Heart right ventricle (tissue), 16 donors: ENCODE results near the gene SDSL. TPM values are rescaled to one million over a fixed set of nuclear protein-coding genes. Genes with fewer than 3 reads are reported as not detected.

Source experiments
- ATAC-seq, 8 donors: fragments of 200-7000 bp; cut with Tn5 transposase; one replicate each; pipeline ENCODE4 v1.9.1; 2020; ENCODE audit warnings: mild to moderate bottlenecking in 8 of 8, moderate library complexity in 8 of 8, moderate number of reproducible peaks in 1 of 8
- DNase-seq, 2 donors: peaks; one replicate each; pipeline ENCODE4 v3.0.0-alpha.2; 2020
- H3K27ac ChIP-seq, 10 donors: fragments of 200-600 bp; sonication (generic) in 2 of 10; one replicate each; pipeline versions ENCODE4 v1.5.0 to v1.8.0; 2020 to 2022; ENCODE audit warnings: mild to moderate bottlenecking in 3 of 10
- H3K27me3 ChIP-seq, 7 donors: fragments of 200-600 bp; one replicate each; pipeline ENCODE4 v1.8.0; 2021 to 2022; ENCODE audit warnings: mild to moderate bottlenecking in 2 of 7
- H3K36me3 ChIP-seq, 9 donors: fragments of 200-600 bp; sonication (generic) in 1 of 9; one replicate each; pipeline versions ENCODE4 v1.5.0 to v1.8.0; 2020 to 2022; ENCODE audit warnings: mild to moderate bottlenecking in 2 of 9
- H3K4me1 ChIP-seq, 9 donors: fragments of 200-600 bp; sonication (generic) in 1 of 9; one replicate each; pipeline versions ENCODE4 v1.5.0 to v1.8.0; 2020 to 2022; ENCODE audit warnings: mild to moderate bottlenecking in 4 of 9
- H3K4me3 ChIP-seq, 10 donors: fragments of 200-600 bp; sonication (generic) in 2 of 10; one replicate each; pipeline versions ENCODE4 v1.5.0 to v1.8.0; 2020 to 2022; ENCODE audit warnings: mild to moderate bottlenecking in 7 of 10, moderate library complexity in 2 of 10
- H3K9me3 ChIP-seq, 11 donors: fragments of 200-600 bp in 10 of 11; sonication (generic) in 2 of 11; one replicate each; pipeline versions ENCODE4 v1.5.0 to v1.8.0; 2013 to 2022; ENCODE audit warnings: mild to moderate bottlenecking in 2 of 11, control low read depth in 1 of 11, moderate library complexity in 1 of 11
- WGBS, 2 donors: extraction: QIAGEN DNeasy Blood & Tissue Kit; methylation state at CpG; one replicate each; pipeline ENCODE4 v1.1.7; 2013; ENCODE audit warnings: inconsistent platforms in 1 of 2; 5-methylcytosine and 5-hydroxymethylcytosine counted together
- intact Hi-C, 10 donors: fragments of 100-400 bp; cut with DNase I; formaldehyde crosslinking; loops; one replicate each; pipeline versions ENCODE4 v1.11.1 to v1.14.2; 2022
- polyA plus RNA-seq, 2 donors: library from polyadenylated mRNA; stranded (reverse); fragments of 200-250 nt; gene quantifications; one replicate each; pipeline ENCODE4 v1.2.3, GENCODE V29; 2013
- total RNA-seq, 10 donors: library from RNA; stranded (reverse); fragmentation: NEBNext Ultra II Directional in 3 of 10; extraction: Animal tissue kit (Norgen Biotek cat#: 25700) in 3 of 10; gene quantifications; one replicate each; pipeline versions ENCODE4 v1.2.1 to v1.2.4, GENCODE V29; 2021 to 2023
- TF ChIP-seq, protein P1 (sequence below), 9 donors: fragments of 200-600 bp; sonication (generic) in 2 of 9; IDR thresholded peaks; one replicate each; pipeline versions ENCODE4 v1.5.0 to v1.8.0; 2021 to 2022; ENCODE audit warnings: antibody characterized with exemption in 9 of 9, mild to moderate bottlenecking in 5 of 9, moderate library complexity in 1 of 9
- donor health status: Arrhythmogenic right ventricular cardiomyopathy.
- donor health status: ischemic (EF 13 %, LVEDD 7.1; RV severe dilation, severe dysfunction).
- donor health status: healthy with polysubstance abuse.
- donor health status: DM: no; HTN: yes; CAD: no.
- donor health status: DM: no; HTN: no; CAD: no.
- donor health status: ischemic (EF 25% LVEDD 6.9; RV normal size, moderate dysfunction).
- donor health status: ischemic (EF 25% LVEDD 5.7; RV mildly dilated, moderate dysfunction).
- donor health status: healthy.
- donor health status: DM: yes; HTN: yes; CAD: no.
- donor health status: Ischemic cardiomyopathy.
- donor health status: ischemic (EF 35%, LVEDD 5.7; RV mildly dilated, moderate dysfunction).
- donor health status: nonischemic (EF 11% LVEDD 7.7; RV severe dilation, severe dysfunction).
- donor health status: DM: yes; HTN: yes; CAD: no.
- donor health status: PGD.
- donor health status: ischemic (EF 29% LVEDD 5.4; RV normal size, mild dysfunction).
- donor health status: nonischemic (EF 23%, LVEDD 6.1; RV moderate dilation, normal function).

The SDSL gene
- total and polyA plus RNA-seq, 12 donors = 2.0 to 23.4 (median 13.8) TPM

- Histone ChIP-seq H3K4me1 (peaks cover 17 to 54% (median 46%) of the 10 kb centered on the region in 9 donors), H3K4me3 (peak overlapping the region in 7 of 10 donors; percentile 13 to 36 (median 32)), H3K9me3 (no peaks in the 10 kb centered on the region), H3K27ac (no peak overlapping the region), H3K27me3 (peaks cover 54 to 100% (median 97%) of the 10 kb centered on the region in 7 donors), H3K36me3 (no peaks in the 10 kb centered on the region)
- ATAC-seq (no peak), DNase-seq (no peak)
- TF ChIP-seq, protein P1, sequence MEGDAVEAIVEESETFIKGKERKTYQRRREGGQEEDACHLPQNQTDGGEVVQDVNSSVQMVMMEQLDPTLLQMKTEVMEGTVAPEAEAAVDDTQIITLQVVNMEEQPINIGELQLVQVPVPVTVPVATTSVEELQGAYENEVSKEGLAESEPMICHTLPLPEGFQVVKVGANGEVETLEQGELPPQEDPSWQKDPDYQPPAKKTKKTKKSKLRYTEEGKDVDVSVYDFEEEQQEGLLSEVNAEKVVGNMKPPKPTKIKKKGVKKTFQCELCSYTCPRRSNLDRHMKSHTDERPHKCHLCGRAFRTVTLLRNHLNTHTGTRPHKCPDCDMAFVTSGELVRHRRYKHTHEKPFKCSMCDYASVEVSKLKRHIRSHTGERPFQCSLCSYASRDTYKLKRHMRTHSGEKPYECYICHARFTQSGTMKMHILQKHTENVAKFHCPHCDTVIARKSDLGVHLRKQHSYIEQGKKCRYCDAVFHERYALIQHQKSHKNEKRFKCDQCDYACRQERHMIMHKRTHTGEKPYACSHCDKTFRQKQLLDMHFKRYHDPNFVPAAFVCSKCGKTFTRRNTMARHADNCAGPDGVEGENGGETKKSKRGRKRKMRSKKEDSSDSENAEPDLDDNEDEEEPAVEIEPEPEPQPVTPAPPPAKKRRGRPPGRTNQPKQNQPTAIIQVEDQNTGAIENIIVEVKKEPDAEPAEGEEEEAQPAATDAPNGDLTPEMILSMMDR (IDR thresholded peaks at IDR 0.05) = no peak
- intact Hi-C loops = loop anchor here in 5 of 10 donors (2.0 to 5.0 kb wide), 2 partner anchors 448 kb away; no protein-coding TSS in a partner anchor
- 0 to 1% methylated on average over 16 of the region's 16 CpGs for WGBS, 2 donors
These were observed 42.2 kb downstream of the SDSL start for GRCh38 chr12:113464452-113464775.

- intact Hi-C loops = loop anchor here in 5 of 10 donors (2.0 to 5.0 kb wide), 2 partner anchors 447 to 448 kb away; no protein-coding TSS in a partner anchor
- Histone ChIP-seq H3K27me3 (peaks cover 58 to 100% (median 97%) of the 10 kb centered on the region in 7 donors), H3K4me1 (peaks cover 17 to 54% (median 46%) of the 10 kb centered on the region in 9 donors), H3K4me3 (peak overlapping the region in 8 of 10 donors; percentile 12 to 38 (median 27)), H3K27ac (no peak overlapping the region), H3K9me3 (no peaks in the 10 kb centered on the region), H3K36me3 (no peaks in the 10 kb centered on the region)
- TF ChIP-seq, protein P1 (IDR thresholded peaks at IDR 0.05) = no peak
- DNase-seq (no peak), ATAC-seq (no peak)
- WGBS, 2 donors = 2% methylated on average over 64 of the region's 64 CpGs
These were observed 42.9 kb downstream of the SDSL start for GRCh38 chr12:113464852-113465719.

- ATAC-seq = no peak
- no peaks in the 10 kb centered on the region for H3K36me3 ChIP-seq
- TF ChIP-seq, protein P1 (IDR thresholded peaks at IDR 0.05) = no peak
- H3K27ac ChIP-seq = no peak overlapping the region
- no peaks in the 10 kb centered on the region for H3K9me3 ChIP-seq
- 2 to 4% methylated on average over 13 of the region's 13 CpGs for WGBS, 2 donors
- intact Hi-C loops = loop anchor here in 1 of 10 donors (2.0 kb wide), 1 partner anchor 447 kb away; no protein-coding TSS in a partner anchor
- peaks cover 17 to 58% (median 46%) of the 10 kb centered on the region in 9 donors for H3K4me1 ChIP-seq
- H3K27me3 ChIP-seq = peaks cover 65 to 100% (median 100%) of the 10 kb centered on the region in 7 donors
- no peak overlapping the region for H3K4me3 ChIP-seq
- no peak for DNase-seq
These were observed 43.8 kb downstream of the SDSL start for GRCh38 chr12:113465808-113466453.

GRCh38 chr12:113466454-113467141 is 44.4 kb downstream of the SDSL start:
- Histone ChIP-seq H3K4me3 (peak overlapping the region in 5 of 10 donors; percentile 45 to 50 (median 46)), H3K9me3 (no peaks in the 10 kb centered on the region), H3K36me3 (no peaks in the 10 kb centered on the region), H3K27ac (no peak overlapping the region), H3K27me3 (peaks cover 71 to 100% (median 100%) of the 10 kb centered on the region in 7 donors), H3K4me1 (peaks cover 17 to 64% (median 46%) of the 10 kb centered on the region in 9 donors)
- intact Hi-C loops = no loop called here
- ATAC-seq (no peak), DNase-seq (no peak)
- TF ChIP-seq, protein P1 (IDR thresholded peaks at IDR 0.05) = no peak
- 4 to 6% methylated on average over 25 to 26 of the region's 26 CpGs for WGBS, 2 donors
